IMR-90 (cell line): ENCODE results near the gene DEF6. TPM values are rescaled to one million over a fixed set of nuclear protein-coding genes. Genes with fewer than 3 reads are reported as not detected.

Experiments
- ATAC-seq: fragments of 200-7000 bp; cut with Tn5 transposase; 2 replicates; pipeline ENCODE4 v1.9.1; 2020; ENCODE audit warnings: low read depth, mild to moderate bottlenecking, moderate library complexity
- Bru-seq: library from RNA; stranded (reverse); fragments of 400-500 nt; gene quantifications from one replicate; lab custom pipeline; 2021; lab: Mats Ljungman, UMichigan
- BruChase-seq, 2 experiments: library from RNA; stranded (reverse); fragments of 400-500 nt; gene quantifications; one replicate each; lab custom pipeline; 2021; lab: Mats Ljungman, UMichigan
- BruUV-seq: library from RNA; stranded (reverse); fragments of 400-500 nt; replicated peaks from 2 replicates; lab custom pipeline; 2021; lab: Mats Ljungman, UMichigan
- CTCF ChIA-PET: fragments of 300-600 bp; formaldehyde crosslinking; extraction: SDS; loops from one replicate; lab custom pipeline; 2021; ENCODE audit warnings: antibody characterized with exemption; lab: Yijun Ruan, JAX
- POLR2A ChIA-PET: fragments of 300-600 bp; sonication (Branson Sonifier 250); formaldehyde crosslinking; loops from one replicate; lab custom pipeline; 2022; ENCODE audit warnings: antibody characterized with exemption; ENCODE audit not compliant: unreplicated experiment; lab: Charles Lee
- DNase-seq: peaks from one replicate; pipeline ENCODE4 v3.0.0; 2013
- H2AFZ ChIP-seq: replicated peaks from 2 replicates; pipeline ENCODE3; 2013; ENCODE audit warnings: low read length, mild to moderate bottlenecking; ENCODE audit not compliant: poor library complexity
- H2AK5ac ChIP-seq: 2 replicates; pipeline ENCODE4 v1.6.1; 2013; ENCODE audit warnings: low read depth, low read length, inconsistent platforms
- H2AK9ac ChIP-seq: replicated peaks from 2 replicates; pipeline ENCODE3; 2013; ENCODE audit warnings: mild to moderate bottlenecking, low read depth, low read length, moderate library complexity; ENCODE audit not compliant: poor library complexity
- H2BK120ac ChIP-seq: 2 replicates; pipeline ENCODE4 v1.6.1; 2013; ENCODE audit warnings: low read depth, low read length, inconsistent platforms
- H2BK15ac ChIP-seq: 3 replicates; pipeline ENCODE4 v1.6.1; 2013; ENCODE audit warnings: low read depth, low read length, inconsistent platforms
- H2BK20ac ChIP-seq: 2 replicates; pipeline ENCODE4 v1.6.1; 2013; ENCODE audit warnings: low read depth, mild to moderate bottlenecking, inconsistent platforms, low read length, moderate library complexity
- H2BK5ac ChIP-seq: 2 replicates; pipeline ENCODE4 v1.6.1; 2013; ENCODE audit warnings: mild to moderate bottlenecking, low read depth, low read length, inconsistent platforms; ENCODE audit not compliant: poor library complexity, severe bottlenecking
- H3K14ac ChIP-seq: replicated peaks from 2 replicates; pipeline ENCODE4 v1.6.1; 2013; ENCODE audit warnings: low read depth, low read length, inconsistent platforms
- H3K18ac ChIP-seq: 2 replicates; pipeline ENCODE4 v1.6.1; 2013; ENCODE audit warnings: low read depth, low read length, control low read depth
- H3K23ac ChIP-seq: 2 replicates; pipeline ENCODE4 v1.6.1; 2013; ENCODE audit warnings: low read depth, low read length, inconsistent platforms
- H3K27ac ChIP-seq: 2 replicates; pipeline ENCODE4 v1.5.1; 2013; ENCODE audit warnings: mild to moderate bottlenecking, control low read depth, low read length; ENCODE audit not compliant: insufficient read depth
- H3K27me3 ChIP-seq: 2 replicates; pipeline ENCODE4 v1.6.1; 2013; ENCODE audit warnings: low read length; ENCODE audit not compliant: control insufficient read depth, insufficient read depth
- H3K36me3 ChIP-seq: 2 replicates; pipeline ENCODE4 v1.6.1; 2013; ENCODE audit warnings: low read length, mixed read lengths; ENCODE audit not compliant: control insufficient read depth, insufficient read depth
- H3K4ac ChIP-seq: 2 replicates; pipeline ENCODE4 v1.6.1; 2013; ENCODE audit warnings: low read depth, low read length, inconsistent platforms
- H3K4me1 ChIP-seq: 2 replicates; pipeline ENCODE4 v1.6.1; 2013; ENCODE audit warnings: low read length, mixed read lengths; ENCODE audit not compliant: control insufficient read depth, insufficient read depth
- H3K4me2 ChIP-seq: 2 replicates; pipeline ENCODE4 v1.6.1; 2013; ENCODE audit warnings: low read depth, mild to moderate bottlenecking, control low read depth, low read length, moderate library complexity
- H3K4me3 ChIP-seq: 2 replicates; pipeline ENCODE4 v1.5.1; 2013; ENCODE audit warnings: low read depth, mild to moderate bottlenecking, control low read depth, low read length, moderate library complexity; ENCODE audit not compliant: insufficient read depth
- H3K56ac ChIP-seq: 2 replicates; pipeline ENCODE4 v1.6.1; 2013; ENCODE audit warnings: low read length, inconsistent platforms; ENCODE audit not compliant: insufficient read depth; ENCODE audit errors: extremely low read depth
- H3K79me1 ChIP-seq, 2 experiments: 2 replicates each; pipeline ENCODE4 v1.6.1; 2013; ENCODE audit warnings: low read length in 2 of 2, inconsistent platforms in 1 of 2, low read depth in 1 of 2
- H3K9ac ChIP-seq: 2 replicates; pipeline ENCODE4 v1.6.1; 2013; ENCODE audit warnings: low read depth, low read length, control low read depth
- H3K9me1 ChIP-seq: 2 replicates; pipeline ENCODE4 v1.6.1; 2013; ENCODE audit warnings: low read length, inconsistent platforms; ENCODE audit not compliant: insufficient read depth
- H3K9me3 ChIP-seq: 2 replicates; pipeline ENCODE4 v1.6.1; 2013; ENCODE audit warnings: low read length; ENCODE audit not compliant: control insufficient read depth, insufficient read depth
- H4K20me1 ChIP-seq: 2 replicates; pipeline ENCODE4 v1.6.1; 2013; ENCODE audit warnings: low read length, inconsistent platforms; ENCODE audit not compliant: insufficient read depth
- H4K5ac ChIP-seq: 2 replicates; pipeline ENCODE4 v1.6.1; 2013; ENCODE audit warnings: mild to moderate bottlenecking, low read depth, low read length, control low read depth
- H4K8ac ChIP-seq, 2 experiments: 2 replicates each; pipeline ENCODE4 v1.6.1; 2013; ENCODE audit warnings: low read depth in 2 of 2, low read length in 2 of 2, control low read depth in 1 of 2, inconsistent platforms in 1 of 2
- H4K91ac ChIP-seq: 2 replicates; pipeline ENCODE4 v1.6.1; 2013; ENCODE audit warnings: low read depth, low read length, inconsistent platforms; ENCODE audit not compliant: insufficient read depth
- CTCF ChIP-seq: conservative IDR thresholded peaks from 2 replicates; pipeline ENCODE4 v1.5.1; 2012; ENCODE audit warnings: mild to moderate bottlenecking, low read depth, low read length, improper control_type of control experiment
- ELK1 ChIP-seq: fragments of 150-350 bp; IDR thresholded peaks from 2 replicates; pipeline ENCODE4 v1.6.1; 2016; ENCODE audit warnings: low read depth, mild to moderate bottlenecking, low read length, moderate library complexity, borderline replicate concordance
- MAZ ChIP-seq: IDR thresholded peaks from 2 replicates; pipeline ENCODE4 v1.6.1; 2012; ENCODE audit warnings: low read depth, mild to moderate bottlenecking, low read length, improper control_type of control experiment, moderate library complexity, borderline replicate concordance
- RAD21 ChIP-seq: IDR thresholded peaks from 2 replicates; pipeline ENCODE4 v1.6.1; 2012; ENCODE audit warnings: low read length, improper control_type of control experiment
- RCOR1 ChIP-seq: IDR thresholded peaks from 2 replicates; pipeline ENCODE4 v1.6.1; 2012; ENCODE audit warnings: mild to moderate bottlenecking, low read length, improper control_type of control experiment; ENCODE audit not compliant: insufficient replicate concordance
- SMC3 ChIP-seq: fragments of 150-350 bp; IDR thresholded peaks from 2 replicates; pipeline ENCODE4 v1.6.1; 2016; ENCODE audit warnings: low read depth, mild to moderate bottlenecking, antibody characterized with exemption, low read length, moderate library complexity
- WGBS, 2 experiments: methylation state at CpG; one replicate each; pipeline versions ENCODE4 v1.1.5 to v1.1.7; 2013; ENCODE audit warnings: missing lambda C conversion rate in 2 of 2; ENCODE audit not compliant: insufficient read length in 1 of 2; ENCODE audit errors: extremely low coverage in 2 of 2; 5-methylcytosine and 5-hydroxymethylcytosine counted together
- dilution Hi-C: fragments of 300-500 bp; cut with HindIII; formaldehyde crosslinking; loops from one replicate; pipeline ENCODE4 v1.14.3; 2018; ENCODE audit warnings: low sequenced_read_pairs; ENCODE audit not compliant: unreplicated experiment
- in situ Hi-C: fragments of 300-500 bp; cut with MboI; formaldehyde crosslinking; loops from 3 replicates; pipeline ENCODE4 v1.14.3; 2019; ENCODE audit warnings: low sequenced_read_pairs, inconsistent platforms, mixed read lengths
- intact Hi-C: fragments of 100-400 bp; cut with micrococcal nuclease; formaldehyde crosslinking; loops from 2 replicates; pipeline ENCODE4 v1.10.0; 2022
- long read RNA-seq: library from polyadenylated mRNA; unstranded; transcript quantifications from one replicate; pipeline ENCODE4 v2.0.0, GENCODE V29; 2021; ENCODE audit not compliant: unreplicated experiment
- polyA plus RNA-seq, 3 experiments: library from polyadenylated mRNA; depleted of rRNA; stranded (reverse); fragments of >200 nt; gene quantifications; 2 replicates each; pipeline ENCODE4 v1.2.3, GENCODE V29; 2012; ENCODE audit warnings: low replicate concordance in 1 of 3
- total RNA-seq: library from RNA; depleted of rRNA; stranded (reverse); fragments of >200 nt; gene quantifications from 2 replicates; pipeline ENCODE4 v1.2.3, GENCODE V29; 2012; rRNA removed

The DEF6 gene
- total RNA-seq: 1.9 and 2.5 TPM in 2 replicates
- 4.1 and 4.2 TPM in 2 replicates for polyA plus RNA-seq (2012; rRNA removed)
- polyA plus RNA-seq (2012; cell fraction: cytosol; rRNA removed): 1.6 and 3.0 TPM in 2 replicates
- 13.7 and 15.7 TPM in 2 replicates for polyA plus RNA-seq (2012; cell fraction: nucleus; rRNA removed; ENCODE audit: low replicate concordance)
- percentile 40 among the genes with signal in this experiment for Bru-seq, nascent RNA
- percentile 38 among the genes with signal in this experiment for BruChase-seq, experiment 1, labeled RNA remaining after a 6-hour chase
- percentile 42 among the genes with signal in this experiment for BruChase-seq, experiment 2, labeled RNA remaining after a 2-hour chase
- long read RNA-seq, partial matches to known transcripts: 0 of 1 reads
- long read RNA-seq, other reads (novel, unspliced or antisense): 1 of 1 reads

GRCh38 chr6:35297601-35298481, at the start of gene DEF6:
TSS of gene DEF6 (plus strand) at chr6:35297818. CDS start at chr6:35297857, 39 bp downstream.
- peak within 1 kb of the TSS; percentile 60; the same call in 1 of the 2 replicates for H3K14ac ChIP-seq
- no peak within 1 kb of the TSS for H3K23ac ChIP-seq
- no peaks in the 10 kb centered on the region for H4K20me1 ChIP-seq
- CTCF ChIA-PET: interaction anchor here (1.2 kb wide), 1 partner anchor 152 kb away, joined by 3 read pairs; no protein-coding TSS in a partner anchor
- no peak within 1 kb of the TSS for H3K56ac ChIP-seq
- peak within 1 kb of the TSS; percentile 84 for H2AFZ ChIP-seq
- H3K4me3 ChIP-seq: peak within 1 kb of the TSS; percentile 15; the same call in 1 of the 2 replicates
- intact Hi-C loops: loop anchor here (5.0 kb wide), 2 partner anchors 154 to 169 kb away; partner anchors contain the start of genes FANCE and RPL10A
- BruUV-seq: no TSS peak
- H3K9me1 ChIP-seq: peaks cover 4% of the 10 kb centered on the region; the same call in 1 of the 2 replicates
- H3K36me3 ChIP-seq: peaks cover 25% of the 10 kb centered on the region
- H3K4me2 ChIP-seq: peak within 1 kb of the TSS; percentile 25; the same call in 1 of the 2 replicates
- TF ChIP-seq RAD21 (peak; percentile 87), CTCF (peak; percentile 75), ELK1 (no peak), MAZ (0 out of 2 replicates have a peak, but pooled peaks have one; percentile 34), RCOR1 (no peak), SMC3 (peak; percentile 73)
- no peak within 1 kb of the TSS for H3K18ac ChIP-seq
- no peak within 1 kb of the TSS for H2BK20ac ChIP-seq
- peak within 1 kb of the TSS in 1 of 2 experiments; percentile 84; a peak in 2 of 4 replicates for H4K8ac ChIP-seq
- no peak within 1 kb of the TSS for H2BK5ac ChIP-seq
- POLR2A ChIA-PET: no interaction called here
- dilution Hi-C loops: no loop called here
- peak within 1 kb of the TSS; percentile 44; the same call in 1 of the 2 replicates for H2BK120ac ChIP-seq
- H4K5ac ChIP-seq: no peak within 1 kb of the TSS
- peak; percentile 82 for DNase-seq
- H4K91ac ChIP-seq: peak within 1 kb of the TSS; percentile 6; the same call in 1 of the 2 replicates
- H3K4me1 ChIP-seq: peaks cover 4% of the 10 kb centered on the region; the same call in 1 of the 2 replicates
- H3K9ac ChIP-seq: no peak within 1 kb of the TSS; the same call in 1 of the 2 replicates
- 31% methylated on average over 25 of the region's 35 CpGs; no CpG with 5 or more reads in 1 of the 2 experiments for WGBS, 2 experiments
- H2BK15ac ChIP-seq: no peak within 1 kb of the TSS
- no peaks in the 10 kb centered on the region for H3K27me3 ChIP-seq
- in situ Hi-C loops: no loop called here
- H2AK5ac ChIP-seq: 0 out of 2 replicates have a peak within 1 kb of the TSS, but pooled peaks have one; percentile 17
- no peaks in the 10 kb centered on the region for H3K9me3 ChIP-seq
- H3K79me1 ChIP-seq: no peaks in the 10 kb centered on the region
- H2AK9ac ChIP-seq: peak within 1 kb of the TSS; percentile 52
- no peak within 1 kb of the TSS for H3K27ac ChIP-seq
- peak; percentile 94 for ATAC-seq
- H3K4ac ChIP-seq: peak within 1 kb of the TSS; percentile 43; the same call in 1 of the 2 replicates
